Liver (tissue), 9 donors: ENCODE results near the gene ZNF346. TPM values are rescaled to one million over a fixed set of nuclear protein-coding genes. Genes with fewer than 3 reads are reported as not detected.

ENCODE experiments used
- DNase-seq: peaks from one replicate; pipeline ENCODE4 v3.0.0-alpha.2; 2017; ENCODE audit warnings: low spot score
- H3K27ac ChIP-seq, 2 donors: one replicate each; pipeline ENCODE4 v1.7.0; 2013; ENCODE audit warnings: inconsistent platforms in 2 of 2, low read length in 2 of 2, control low read depth in 1 of 2, low read depth in 1 of 2, mild to moderate bottlenecking in 1 of 2
- H3K27me3 ChIP-seq, 4 donors: one replicate each; pipeline versions ENCODE4 v1.6.1 to v1.7.0; 2013; ENCODE audit warnings: low read length in 3 of 4, inconsistent platforms in 1 of 4, mild to moderate bottlenecking in 1 of 4, moderate library complexity in 1 of 4; ENCODE audit not compliant: control insufficient read depth in 4 of 4, insufficient read depth in 4 of 4
- H3K36me3 ChIP-seq, 4 donors: one replicate each; pipeline versions ENCODE4 v1.6.1 to v1.7.0; 2013; ENCODE audit warnings: low read length in 3 of 4, mild to moderate bottlenecking in 3 of 4, low read depth in 1 of 4, moderate library complexity in 1 of 4; ENCODE audit not compliant: control insufficient read depth in 4 of 4, insufficient read depth in 3 of 4
- H3K4me1 ChIP-seq, 4 donors: one replicate each; pipeline versions ENCODE4 v1.6.1 to v1.7.0; 2013; ENCODE audit warnings: low read length in 3 of 4, mild to moderate bottlenecking in 3 of 4, moderate library complexity in 1 of 4; ENCODE audit not compliant: control insufficient read depth in 4 of 4, insufficient read depth in 4 of 4
- H3K4me3 ChIP-seq, 3 donors: one replicate each; pipeline versions ENCODE4 v1.6.1 to v1.7.0; 2013; ENCODE audit warnings: low read length in 3 of 3, control low read depth in 1 of 3, low read depth in 1 of 3, mild to moderate bottlenecking in 1 of 3
- H3K9ac ChIP-seq, 2 donors: one replicate each; pipeline ENCODE4 v1.7.0; 2013; ENCODE audit warnings: low read length in 2 of 2, mild to moderate bottlenecking in 2 of 2, moderate library complexity in 2 of 2, control low read depth in 1 of 2, low read depth in 1 of 2
- H3K9me3 ChIP-seq, 4 donors: one replicate each; pipeline versions ENCODE4 v1.6.1 to v1.7.0; 2013; ENCODE audit warnings: low read length in 3 of 4; ENCODE audit not compliant: control insufficient read depth in 4 of 4
- ATF3 ChIP-seq: IDR thresholded peaks from 2 replicates; pipeline ENCODE4 v1.6.1; 2016; ENCODE audit warnings: antibody characterized with exemption
- EGR1 ChIP-seq, 2 donors: IDR thresholded peaks; 2 replicates each; pipeline ENCODE4 v1.6.1; 2016 to 2018; ENCODE audit warnings: antibody characterized with exemption in 2 of 2, low read depth in 2 of 2
- FOXA1 ChIP-seq: IDR thresholded peaks from 2 replicates; pipeline ENCODE4 v1.6.1; 2016; ENCODE audit warnings: antibody characterized with exemption
- FOXA2 ChIP-seq: IDR thresholded peaks from 2 replicates; pipeline ENCODE4 v1.6.1; 2016; ENCODE audit warnings: antibody characterized with exemption
- GABPA ChIP-seq, 2 donors: IDR thresholded peaks in 1 of 2; conservative IDR thresholded peaks in 1 of 2; 2 replicates each; pipeline ENCODE4 v1.6.1; 2016; ENCODE audit warnings: antibody characterized with exemption in 2 of 2, mild to moderate bottlenecking in 1 of 2, moderate library complexity in 1 of 2
- HNF4A ChIP-seq, 2 donors: conservative IDR thresholded peaks; 2 replicates each; pipeline ENCODE4 v1.6.1; 2016; ENCODE audit warnings: antibody characterized with exemption in 2 of 2, mild to moderate bottlenecking in 2 of 2
- HNF4G ChIP-seq: IDR thresholded peaks from 2 replicates; pipeline ENCODE4 v1.6.1; 2016; ENCODE audit warnings: antibody characterized with exemption
- JUND ChIP-seq, 2 donors: IDR thresholded peaks; 2 replicates each; pipeline ENCODE4 v1.6.1; 2016; ENCODE audit warnings: antibody characterized with exemption in 2 of 2
- NR2F2 ChIP-seq: IDR thresholded peaks from 2 replicates; pipeline ENCODE4 v1.6.1; 2016; ENCODE audit warnings: antibody characterized with exemption
- RAD21 ChIP-seq, 2 donors: IDR thresholded peaks; 2 replicates each; pipeline ENCODE4 v1.6.1; 2016; ENCODE audit warnings: antibody characterized with exemption in 2 of 2, mild to moderate bottlenecking in 2 of 2
- RXRA ChIP-seq, 2 donors: IDR thresholded peaks; 2 replicates each; pipeline ENCODE4 v1.6.1; 2017 to 2018; ENCODE audit warnings: antibody characterized with exemption in 2 of 2, mild to moderate bottlenecking in 1 of 2
- SP1 ChIP-seq: IDR thresholded peaks from 2 replicates; pipeline ENCODE4 v1.6.1; 2018; ENCODE audit warnings: antibody characterized with exemption, mild to moderate bottlenecking
- WGBS: extraction: QIAGEN DNeasy Blood & Tissue Kit; methylation state at CpG from one replicate; pipeline ENCODE4 v1.1.7; 2013; 5-methylcytosine and 5-hydroxymethylcytosine counted together
- polyA plus RNA-seq, 2 donors: library from polyadenylated mRNA; stranded (reverse) in 1 of 2; unstranded in 1 of 2; fragments of 200-250 nt in 1 of 2; fragments of >200 nt in 1 of 2; fragmentation: Nextera tagmentation in 1 of 2; extraction: Ambion mirVana in 1 of 2; gene quantifications; one replicate each; pipeline versions ENCODE4 v1.2.1 to v1.2.3, GENCODE V29; 2013 to 2015
- total RNA-seq, 2 donors: library from RNA; depleted of rRNA; stranded (reverse); fragments of >200 nt; gene quantifications; one replicate each; pipeline ENCODE4 v1.2.3, GENCODE V29; 2014
- TF ChIP-seq, protein P1 (sequence below): fragments of 150-350 bp; IDR thresholded peaks from 2 replicates; pipeline ENCODE4 v1.5.1; 2017; ENCODE audit warnings: improper control_type of control experiment, low read depth, low read length; ENCODE audit not compliant: missing input control
- TF ChIP-seq, protein P2 (sequence below): IDR thresholded peaks from 2 replicates; pipeline ENCODE4 v1.6.1; 2016; ENCODE audit warnings: antibody characterized with exemption
- TF ChIP-seq, protein P3 (sequence below): IDR thresholded peaks from 2 replicates; pipeline ENCODE4 v1.6.1; 2016; ENCODE audit warnings: antibody characterized with exemption
- TF ChIP-seq, protein P4 (sequence below): IDR thresholded peaks from 2 replicates; pipeline ENCODE4 v1.6.1; 2016; ENCODE audit warnings: antibody characterized with exemption, mild to moderate bottlenecking
- donor health status: healthy.
- donor health status: healthy.
- donor health status: healthy.
- donor health status: healthy.
- donor health status: healthy.

Gene ZNF346
- total and polyA plus RNA-seq, 4 donors, result 3.7 to 11.0 (median 6.4) TPM

DNA sequence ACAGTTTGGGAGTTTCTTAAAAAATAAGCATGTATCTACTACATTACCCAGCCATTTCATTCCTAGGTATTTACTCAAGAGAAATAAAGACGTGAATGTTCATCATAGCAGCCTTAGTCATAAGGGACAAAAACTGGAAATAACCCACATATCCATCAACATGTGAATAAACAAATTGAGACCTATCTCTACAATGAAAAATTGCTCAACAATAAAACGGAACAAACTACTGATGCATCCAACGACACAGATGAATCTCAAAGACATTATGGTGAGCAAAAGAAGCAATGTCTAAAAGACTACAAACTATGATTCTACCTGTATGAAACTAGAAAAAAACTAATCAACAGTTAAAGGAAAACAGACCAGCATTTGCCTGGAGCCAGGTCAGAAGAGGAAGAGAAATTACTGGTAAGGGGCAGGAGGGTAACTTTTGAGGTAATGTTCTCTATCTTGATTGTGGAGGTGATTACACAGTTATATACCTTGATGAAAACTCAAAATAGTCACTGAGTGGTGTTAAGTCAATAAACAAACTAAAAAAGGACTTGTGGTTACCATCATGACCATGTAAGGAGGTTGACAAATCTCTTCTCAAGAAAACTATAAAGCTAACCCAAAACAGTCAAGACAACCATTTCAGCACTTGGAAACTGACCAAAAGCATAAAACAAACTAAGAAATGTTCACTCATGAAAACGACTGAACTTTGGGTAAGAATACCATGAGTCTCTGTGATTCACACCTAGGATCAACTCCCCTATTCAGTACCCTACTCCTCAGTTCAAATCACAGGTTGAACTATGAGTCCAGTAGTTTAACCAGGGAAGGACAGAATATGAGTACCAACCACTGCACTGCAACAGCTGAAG lies 26.4 kb upstream of the ZNF346 start:
- WGBS, result 60% methylated on average over 4 of the region's 4 CpGs
- no peak for DNase-seq
- Histone ChIP-seq H3K4me1 (peaks cover 0 to 6% (median 3%) of the 10 kb centered on the region in 4 donors), H3K9ac (no peak overlapping the region), H3K36me3 (no peaks in the 10 kb centered on the region), H3K27me3 (no peaks in the 10 kb centered on the region), H3K27ac (no peak overlapping the region), H3K4me3 (no peak overlapping the region), H3K9me3 (no peaks in the 10 kb centered on the region)
- no peak for TF ChIP-seq FOXA1
- TF ChIP-seq, protein P1, sequence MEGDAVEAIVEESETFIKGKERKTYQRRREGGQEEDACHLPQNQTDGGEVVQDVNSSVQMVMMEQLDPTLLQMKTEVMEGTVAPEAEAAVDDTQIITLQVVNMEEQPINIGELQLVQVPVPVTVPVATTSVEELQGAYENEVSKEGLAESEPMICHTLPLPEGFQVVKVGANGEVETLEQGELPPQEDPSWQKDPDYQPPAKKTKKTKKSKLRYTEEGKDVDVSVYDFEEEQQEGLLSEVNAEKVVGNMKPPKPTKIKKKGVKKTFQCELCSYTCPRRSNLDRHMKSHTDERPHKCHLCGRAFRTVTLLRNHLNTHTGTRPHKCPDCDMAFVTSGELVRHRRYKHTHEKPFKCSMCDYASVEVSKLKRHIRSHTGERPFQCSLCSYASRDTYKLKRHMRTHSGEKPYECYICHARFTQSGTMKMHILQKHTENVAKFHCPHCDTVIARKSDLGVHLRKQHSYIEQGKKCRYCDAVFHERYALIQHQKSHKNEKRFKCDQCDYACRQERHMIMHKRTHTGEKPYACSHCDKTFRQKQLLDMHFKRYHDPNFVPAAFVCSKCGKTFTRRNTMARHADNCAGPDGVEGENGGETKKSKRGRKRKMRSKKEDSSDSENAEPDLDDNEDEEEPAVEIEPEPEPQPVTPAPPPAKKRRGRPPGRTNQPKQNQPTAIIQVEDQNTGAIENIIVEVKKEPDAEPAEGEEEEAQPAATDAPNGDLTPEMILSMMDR, result no peak
- TF ChIP-seq RXRA (IDR thresholded peaks at IDR 0.05), result no peak
- TF ChIP-seq HNF4A (conservative IDR thresholded peaks at IDR 0.05), result no peak
- TF ChIP-seq JUND (IDR thresholded peaks at IDR 0.05), result no peak

DNA sequence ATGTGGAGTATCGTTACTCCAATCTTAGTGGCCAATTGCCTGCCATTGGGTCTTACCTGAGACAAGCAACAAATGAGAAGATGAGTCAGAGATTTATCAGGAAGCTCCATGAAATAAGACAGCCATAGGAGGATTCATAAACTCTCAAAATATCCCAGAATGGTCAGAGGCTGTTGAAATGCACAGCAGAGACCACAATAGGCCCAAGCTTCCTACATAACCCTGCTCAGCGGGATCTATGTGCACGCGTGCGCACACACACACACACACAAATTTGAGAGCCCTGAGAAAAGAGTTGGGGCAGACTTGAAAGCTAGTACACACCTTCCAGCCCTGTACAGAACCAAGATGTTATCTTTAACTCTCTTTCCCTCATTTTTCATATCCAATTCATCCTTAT lies 25.7 kb upstream of the ZNF346 start:
- Histone ChIP-seq H3K4me3 (no peak overlapping the region), H3K27me3 (no peaks in the 10 kb centered on the region), H3K9ac (no peak overlapping the region), H3K36me3 (no peaks in the 10 kb centered on the region), H3K4me1 (peaks cover 0 to 6% (median 3%) of the 10 kb centered on the region in 4 donors), H3K9me3 (no peaks in the 10 kb centered on the region), H3K27ac (no peak overlapping the region)
- TF ChIP-seq, protein P2, sequence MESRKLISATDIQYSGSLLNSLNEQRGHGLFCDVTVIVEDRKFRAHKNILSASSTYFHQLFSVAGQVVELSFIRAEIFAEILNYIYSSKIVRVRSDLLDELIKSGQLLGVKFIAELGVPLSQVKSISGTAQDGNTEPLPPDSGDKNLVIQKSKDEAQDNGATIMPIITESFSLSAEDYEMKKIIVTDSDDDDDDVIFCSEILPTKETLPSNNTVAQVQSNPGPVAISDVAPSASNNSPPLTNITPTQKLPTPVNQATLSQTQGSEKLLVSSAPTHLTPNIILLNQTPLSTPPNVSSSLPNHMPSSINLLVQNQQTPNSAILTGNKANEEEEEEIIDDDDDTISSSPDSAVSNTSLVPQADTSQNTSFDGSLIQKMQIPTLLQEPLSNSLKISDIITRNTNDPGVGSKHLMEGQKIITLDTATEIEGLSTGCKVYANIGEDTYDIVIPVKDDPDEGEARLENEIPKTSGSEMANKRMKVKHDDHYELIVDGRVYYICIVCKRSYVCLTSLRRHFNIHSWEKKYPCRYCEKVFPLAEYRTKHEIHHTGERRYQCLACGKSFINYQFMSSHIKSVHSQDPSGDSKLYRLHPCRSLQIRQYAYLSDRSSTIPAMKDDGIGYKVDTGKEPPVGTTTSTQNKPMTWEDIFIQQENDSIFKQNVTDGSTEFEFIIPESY, result no peak
- TF ChIP-seq GABPA (IDR thresholded peaks at IDR 0.05 in 1 of 2, conservative IDR thresholded peaks at IDR 0.05 in 1 of 2), result no peak
- no peak for TF ChIP-seq EGR1 (IDR thresholded peaks at IDR 0.05; ENCODE audit: low read depth in 2 of 2)
- no peak for TF ChIP-seq JUND (IDR thresholded peaks at IDR 0.05)
- TF ChIP-seq NR2F2, result no peak
- TF ChIP-seq, protein P3, sequence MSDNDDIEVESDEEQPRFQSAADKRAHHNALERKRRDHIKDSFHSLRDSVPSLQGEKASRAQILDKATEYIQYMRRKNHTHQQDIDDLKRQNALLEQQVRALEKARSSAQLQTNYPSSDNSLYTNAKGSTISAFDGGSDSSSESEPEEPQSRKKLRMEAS, result no peak
- no peak for TF ChIP-seq SP1
- TF ChIP-seq, protein P4, sequence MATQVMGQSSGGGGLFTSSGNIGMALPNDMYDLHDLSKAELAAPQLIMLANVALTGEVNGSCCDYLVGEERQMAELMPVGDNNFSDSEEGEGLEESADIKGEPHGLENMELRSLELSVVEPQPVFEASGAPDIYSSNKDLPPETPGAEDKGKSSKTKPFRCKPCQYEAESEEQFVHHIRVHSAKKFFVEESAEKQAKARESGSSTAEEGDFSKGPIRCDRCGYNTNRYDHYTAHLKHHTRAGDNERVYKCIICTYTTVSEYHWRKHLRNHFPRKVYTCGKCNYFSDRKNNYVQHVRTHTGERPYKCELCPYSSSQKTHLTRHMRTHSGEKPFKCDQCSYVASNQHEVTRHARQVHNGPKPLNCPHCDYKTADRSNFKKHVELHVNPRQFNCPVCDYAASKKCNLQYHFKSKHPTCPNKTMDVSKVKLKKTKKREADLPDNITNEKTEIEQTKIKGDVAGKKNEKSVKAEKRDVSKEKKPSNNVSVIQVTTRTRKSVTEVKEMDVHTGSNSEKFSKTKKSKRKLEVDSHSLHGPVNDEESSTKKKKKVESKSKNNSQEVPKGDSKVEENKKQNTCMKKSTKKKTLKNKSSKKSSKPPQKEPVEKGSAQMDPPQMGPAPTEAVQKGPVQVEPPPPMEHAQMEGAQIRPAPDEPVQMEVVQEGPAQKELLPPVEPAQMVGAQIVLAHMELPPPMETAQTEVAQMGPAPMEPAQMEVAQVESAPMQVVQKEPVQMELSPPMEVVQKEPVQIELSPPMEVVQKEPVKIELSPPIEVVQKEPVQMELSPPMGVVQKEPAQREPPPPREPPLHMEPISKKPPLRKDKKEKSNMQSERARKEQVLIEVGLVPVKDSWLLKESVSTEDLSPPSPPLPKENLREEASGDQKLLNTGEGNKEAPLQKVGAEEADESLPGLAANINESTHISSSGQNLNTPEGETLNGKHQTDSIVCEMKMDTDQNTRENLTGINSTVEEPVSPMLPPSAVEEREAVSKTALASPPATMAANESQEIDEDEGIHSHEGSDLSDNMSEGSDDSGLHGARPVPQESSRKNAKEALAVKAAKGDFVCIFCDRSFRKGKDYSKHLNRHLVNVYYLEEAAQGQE, result no peak
- TF ChIP-seq, protein P1, result no peak
- no peak for TF ChIP-seq HNF4G
- no peak for TF ChIP-seq ATF3
- no peak for TF ChIP-seq FOXA2
- TF ChIP-seq RAD21 (IDR thresholded peaks at IDR 0.05), result no peak
- no peak for DNase-seq
- WGBS, result 97% methylated on average over 5 of the region's 5 CpGs
